Limb (tissue), 2 donors: Measurements from ENCODE around the gene BOLA3.
"Not testable (repeated sequence)": the region's sequence is repeated elsewhere in the genome, so short reads cannot be mapped to it uniquely, and the experiment has no call there.

Experiments used
- DNase-seq, 2 donors: peaks; one replicate each; pipeline ENCODE4 v3.0.0-alpha.2; 2016; ENCODE audit errors: extremely low spot score in 2 of 2

Gene BOLA3, protein sequence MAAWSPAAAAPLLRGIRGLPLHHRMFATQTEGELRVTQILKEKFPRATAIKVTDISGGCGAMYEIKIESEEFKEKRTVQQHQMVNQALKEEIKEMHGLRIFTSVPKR

DNA sequence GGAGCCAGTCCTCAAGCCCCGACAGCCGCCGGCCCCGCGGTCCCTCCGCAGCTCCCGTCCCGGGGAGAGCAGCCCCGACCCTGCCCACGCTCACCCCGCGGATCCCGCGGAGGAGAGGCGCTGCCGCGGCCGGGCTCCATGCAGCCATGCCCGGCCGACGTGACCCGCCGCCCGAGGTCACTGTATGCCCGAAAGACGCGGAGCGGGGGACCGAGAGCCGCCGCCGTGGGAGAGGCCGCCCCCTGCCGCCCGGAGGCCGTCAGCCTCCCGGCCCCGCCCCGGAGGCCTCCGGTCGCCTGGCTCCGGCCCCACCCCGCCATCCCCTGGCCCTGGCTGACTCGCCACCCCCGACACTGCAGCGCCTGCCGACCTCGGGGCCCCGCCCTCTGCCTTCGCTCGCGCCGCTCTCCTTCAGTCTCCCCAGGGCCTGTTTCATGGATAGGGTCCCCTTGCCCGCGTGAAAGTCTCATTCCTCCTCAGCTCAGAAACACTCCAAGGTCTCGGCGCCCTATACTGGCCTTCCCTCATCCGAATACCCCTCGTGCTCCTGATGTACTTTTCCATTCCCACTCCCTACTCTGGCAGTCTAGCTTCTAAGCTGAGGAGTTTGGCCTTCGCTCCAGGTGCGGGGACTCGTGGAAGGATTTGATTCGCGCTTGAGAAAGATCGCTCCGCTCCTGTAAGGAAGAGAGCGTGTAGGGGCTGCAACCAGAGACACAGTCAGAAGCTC is at the start of gene BOLA3:
TSS of gene BOLA3 (minus strand) at position 186 of the 730 bp plus-strand sequence. CDS start at position 148, 38 bp downstream.
- DNase-seq = peak; percentile 74 to 90

DNA sequence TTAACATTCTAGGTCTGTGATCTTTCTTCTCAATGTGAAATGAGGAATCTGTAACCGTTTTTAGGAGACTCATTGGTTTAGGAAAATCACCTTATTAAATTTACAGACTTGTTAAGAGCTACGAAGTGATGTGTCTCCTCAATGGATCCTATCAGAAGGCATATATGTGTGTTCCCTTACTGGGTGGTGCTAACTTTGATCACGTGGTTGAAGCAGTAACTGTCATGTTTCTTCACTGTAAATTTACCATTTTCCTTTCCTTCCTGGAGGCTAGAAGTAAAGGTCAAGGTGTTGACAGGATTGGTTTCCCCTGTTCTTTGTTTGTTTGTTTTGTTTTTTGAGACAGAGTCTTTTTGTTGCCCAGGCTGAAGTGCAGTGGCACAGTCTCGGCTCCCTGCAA is 49.3 kb upstream of the BOLA3 start:
- DNase-seq = no peak

DNA sequence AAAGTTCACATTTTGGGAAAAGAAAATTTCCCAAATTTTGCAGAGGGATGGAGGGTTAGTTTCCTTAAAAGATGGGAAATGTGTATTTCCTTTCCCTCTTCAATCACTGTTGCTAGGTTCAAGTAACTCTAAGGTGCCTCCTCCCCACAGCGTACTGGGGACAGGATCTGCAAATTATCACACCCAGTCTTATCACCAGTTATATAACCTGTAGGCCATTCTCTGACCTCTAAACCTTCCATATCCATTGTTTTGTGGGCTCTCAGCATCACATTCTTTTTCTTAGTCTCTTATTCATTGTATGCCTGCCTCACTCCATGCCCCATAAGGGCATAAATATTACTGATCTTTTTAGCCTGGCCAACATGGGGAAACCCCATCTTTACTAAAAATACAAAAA is 47.1 kb upstream of the BOLA3 start:
- no peak for DNase-seq

DNA sequence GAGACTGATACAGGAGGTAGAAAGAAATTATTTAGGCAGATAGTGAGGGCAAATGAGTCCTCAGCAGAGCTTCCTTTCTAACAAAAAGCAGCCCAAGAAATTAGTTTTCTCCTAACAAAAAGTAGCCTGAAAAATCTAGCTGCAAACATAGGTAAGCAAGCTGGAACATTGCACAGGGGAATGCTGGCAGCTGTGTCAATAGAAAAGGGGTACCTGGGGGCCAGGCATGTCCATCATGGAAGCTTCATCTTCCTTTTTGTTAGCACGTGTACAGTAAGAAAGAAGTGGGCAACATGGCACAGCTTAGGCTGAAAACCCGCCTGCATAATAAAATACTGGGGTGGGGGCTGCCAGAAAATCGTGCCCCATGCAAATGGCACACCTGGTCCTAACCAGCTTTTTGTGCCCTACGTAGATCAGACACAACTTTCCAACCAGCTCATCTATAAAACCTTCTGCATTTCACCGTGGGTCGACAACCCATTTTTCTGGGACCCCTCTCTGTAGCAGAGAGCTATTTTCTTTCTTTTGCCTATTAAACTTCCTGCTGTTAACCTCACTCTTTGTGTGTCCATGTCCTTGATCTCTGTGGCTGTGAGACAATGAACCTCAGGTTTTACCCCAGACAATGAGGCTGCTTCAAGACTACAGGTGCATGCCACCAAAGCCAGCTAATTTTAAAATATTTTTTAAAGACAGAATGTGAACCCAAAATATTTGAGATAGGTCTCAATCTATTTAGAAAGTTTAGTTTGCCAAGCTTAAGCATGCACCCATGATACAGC is 44.1 kb upstream of the BOLA3 start:
- no peak for DNase-seq

DNA sequence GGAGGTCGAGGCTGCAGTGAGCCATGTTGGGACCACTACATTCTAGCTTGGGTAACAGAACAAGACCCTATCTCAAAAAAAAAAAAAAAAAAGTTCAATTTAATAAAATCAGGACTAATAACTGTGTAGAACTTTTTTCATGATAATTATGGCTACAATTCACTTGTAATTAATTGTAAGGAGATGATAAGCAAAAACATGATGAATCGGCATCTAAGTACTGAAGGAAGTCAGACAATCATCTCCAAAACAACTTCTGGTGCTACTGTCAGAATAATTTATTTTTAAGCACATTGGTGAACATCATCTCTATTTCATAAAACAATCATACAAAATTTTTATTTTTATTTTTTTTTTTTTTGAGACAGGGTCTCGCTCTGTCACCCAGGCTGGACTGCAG is 41.0 kb upstream of the BOLA3 start:
- DNase-seq = no peak

DNA sequence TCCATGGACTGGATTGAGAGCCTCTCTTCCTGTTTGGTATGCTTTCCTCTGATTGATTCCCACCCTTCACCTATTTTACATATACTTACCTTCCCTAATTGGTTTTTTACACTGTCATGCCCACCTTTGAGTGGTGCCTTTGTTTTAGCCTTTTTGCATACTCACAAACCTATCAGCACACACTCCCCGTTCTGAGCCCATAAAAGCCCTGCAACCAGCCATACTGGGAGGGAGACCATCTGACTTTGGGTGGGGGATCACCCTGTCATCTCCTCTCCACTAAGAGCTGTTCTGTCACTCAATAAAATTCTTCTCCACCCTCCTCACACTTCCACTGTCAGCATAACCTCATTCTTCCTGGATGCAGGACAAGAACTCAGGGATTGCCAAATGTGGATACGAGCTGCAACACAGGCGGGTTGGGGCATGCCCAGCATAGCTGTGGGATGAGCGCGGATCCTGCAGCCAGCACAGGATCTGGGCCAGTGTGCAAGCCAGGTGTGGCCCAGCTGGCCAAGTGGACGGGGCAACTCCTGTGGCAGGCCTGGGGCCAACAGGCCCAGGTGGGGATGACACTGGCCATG is 40.4 kb upstream of the BOLA3 start:
- DNase-seq = no peak

DNA sequence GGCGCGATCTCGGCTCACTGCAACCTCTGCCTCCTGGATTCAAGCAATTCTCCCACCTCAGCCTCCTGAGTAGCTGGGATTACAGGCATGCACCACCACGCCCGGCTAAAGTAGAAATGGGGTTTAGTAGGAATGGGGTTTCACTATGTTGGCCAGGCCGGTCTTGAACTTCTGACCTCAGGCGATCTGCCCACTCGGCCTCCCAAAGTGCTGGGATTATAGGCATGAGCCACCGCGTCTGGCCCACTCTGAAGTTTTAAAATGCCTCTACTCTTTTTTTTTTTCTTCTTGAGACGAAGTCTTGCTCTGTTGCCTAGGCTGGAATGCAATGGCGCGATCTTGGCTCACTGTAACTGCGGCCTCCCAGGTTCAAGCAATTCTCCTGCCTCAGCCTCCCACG is 39.0 kb upstream of the BOLA3 start:
- not testable (repeated sequence) for DNase-seq

DNA sequence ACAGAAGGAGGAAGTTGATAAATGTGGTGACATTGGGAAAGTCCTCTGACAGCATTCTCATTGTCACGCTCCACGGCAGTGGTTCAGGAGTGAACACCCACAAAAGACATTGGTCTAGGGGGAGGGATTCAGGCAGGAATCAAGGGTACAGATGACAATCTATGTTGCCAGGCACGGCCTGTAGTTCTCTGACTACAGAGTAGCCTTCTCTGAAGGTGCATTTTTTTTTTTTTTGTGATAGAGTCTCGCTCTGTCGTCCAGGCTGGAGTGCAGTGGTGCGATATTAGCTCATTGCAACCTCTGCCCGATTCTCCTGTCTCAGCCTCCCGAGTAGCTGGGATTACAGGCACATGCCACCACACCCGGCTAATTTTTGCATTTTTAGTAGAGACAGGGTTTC is 38.3 kb upstream of the BOLA3 start:
- DNase-seq = no peak

DNA sequence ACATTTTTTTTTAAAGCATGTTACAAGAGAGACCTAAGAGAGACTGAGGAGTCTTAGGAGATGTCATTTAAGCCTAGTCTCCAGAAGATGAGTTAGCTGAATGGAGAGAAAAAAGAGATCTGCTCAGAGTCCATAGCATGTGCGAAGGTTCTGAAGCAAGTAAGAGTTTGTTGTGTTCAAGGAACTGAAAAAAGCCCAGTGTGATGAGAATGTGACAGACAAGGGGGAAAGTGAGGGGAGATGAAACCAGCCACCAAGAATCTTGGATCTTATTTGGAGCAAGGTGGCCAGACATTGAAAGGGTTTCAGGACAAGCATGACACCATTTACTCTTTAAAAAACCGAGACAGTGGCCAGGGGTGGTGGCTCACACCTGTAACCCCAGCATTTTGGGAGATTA is 36.2 kb upstream of the BOLA3 start:
- DNase-seq = no peak

DNA sequence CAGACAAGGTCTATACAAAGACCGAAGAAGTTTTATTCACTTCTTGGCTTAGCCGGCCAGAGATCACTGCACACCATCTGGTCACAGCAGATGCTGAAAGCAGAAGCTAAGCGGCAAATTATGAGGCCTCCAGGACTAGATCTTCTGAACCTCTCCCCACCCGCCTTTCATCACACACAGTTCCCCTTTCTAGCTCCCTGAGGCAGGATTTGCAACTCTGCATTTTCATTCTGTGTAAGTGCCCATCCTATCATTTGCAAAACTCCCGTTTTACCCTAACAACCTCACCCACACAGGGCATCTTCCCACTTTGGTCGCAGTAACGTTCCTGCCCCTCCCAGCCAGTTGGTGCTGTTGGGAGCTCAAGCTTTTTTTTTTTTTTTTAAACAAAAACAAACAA is 34.0 kb upstream of the BOLA3 start:
- no peak for DNase-seq

DNA sequence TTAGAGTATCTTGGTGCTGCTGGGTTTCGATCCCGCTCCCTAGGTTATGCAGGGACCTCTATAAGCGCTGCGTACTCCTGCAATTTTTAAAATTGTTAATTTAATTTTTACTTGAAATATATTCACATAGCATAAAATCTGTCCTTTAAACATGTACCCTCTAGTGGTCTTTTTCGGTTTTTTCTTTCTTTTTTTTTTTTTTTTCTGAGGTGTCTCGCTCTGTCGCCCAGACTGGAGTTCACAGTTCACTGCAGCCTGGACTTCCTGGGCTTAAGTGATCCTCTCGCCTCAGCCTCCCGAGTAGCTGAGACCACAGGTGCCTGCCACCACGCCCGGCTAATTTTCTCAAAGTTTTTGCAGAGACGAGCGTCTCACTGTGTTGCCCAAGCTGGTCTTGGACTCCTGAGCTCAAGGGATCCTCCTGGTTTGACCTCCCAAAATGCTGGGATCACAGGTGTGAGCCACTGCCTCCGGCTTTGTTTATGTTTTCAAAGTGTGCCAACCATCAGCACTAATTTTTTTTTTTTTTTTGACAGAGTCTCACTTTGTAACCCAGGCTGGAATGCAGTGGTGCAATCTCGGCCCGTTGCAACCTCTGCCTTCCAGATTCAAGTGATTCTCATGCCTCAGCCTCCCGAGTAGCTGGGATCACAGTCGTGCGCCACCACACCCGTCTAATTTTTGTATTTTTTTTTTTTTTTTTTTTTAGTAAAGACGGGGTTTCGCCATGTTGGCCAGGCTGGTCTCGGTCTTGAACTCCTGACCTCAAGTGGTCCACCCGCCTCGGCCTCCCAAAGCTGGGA is 31.6 kb upstream of the BOLA3 start:
- no peak for DNase-seq

DNA sequence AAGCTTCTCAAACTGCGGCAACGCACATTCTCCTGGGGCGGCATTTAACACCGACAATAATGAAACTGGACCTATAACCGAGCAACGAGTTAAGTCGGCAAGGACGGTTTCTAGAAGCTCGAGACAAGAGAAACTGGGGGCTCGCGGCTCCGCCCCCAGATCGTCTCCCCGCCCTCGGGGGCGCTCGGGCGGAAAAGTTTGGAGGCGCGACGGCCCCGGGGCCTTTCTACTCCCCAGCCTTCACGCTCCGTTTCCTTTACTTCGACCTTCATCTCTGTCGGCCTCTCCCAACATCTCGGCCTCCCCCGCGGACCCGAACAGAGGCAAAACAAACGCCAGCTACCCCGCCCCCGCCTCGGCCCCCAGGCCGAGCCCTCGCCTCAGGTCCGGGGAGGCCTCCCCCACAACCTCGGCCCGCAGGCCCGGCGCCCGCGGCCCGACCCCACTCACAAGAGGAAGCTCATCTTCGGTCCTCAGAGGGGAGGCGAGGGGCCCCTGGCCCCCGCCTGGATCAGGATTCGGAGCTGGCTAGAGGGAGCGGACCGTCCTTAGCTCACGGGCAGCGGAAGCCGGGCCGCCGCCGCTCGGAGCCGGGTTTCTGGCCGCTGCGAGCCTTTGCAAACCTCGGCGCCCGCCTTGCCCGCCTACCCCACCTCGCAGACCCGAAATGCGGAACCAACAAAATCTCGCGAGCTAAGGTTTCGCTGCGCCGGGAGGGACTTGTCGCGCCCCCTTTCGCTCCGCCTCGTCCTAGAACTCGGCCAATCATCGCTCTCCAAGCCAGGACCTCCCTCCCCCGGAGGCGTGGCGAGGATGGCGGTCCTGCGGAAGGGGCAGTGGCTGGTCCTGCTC is 30.7 kb upstream of the BOLA3 start, which contains the start of gene MOB1A:
TSS of gene MOB1A (minus strand) at position 669 of the 852 bp plus-strand sequence. CDS start at position 464, 205 bp downstream.
- DNase-seq = peak; percentile 98

DNA sequence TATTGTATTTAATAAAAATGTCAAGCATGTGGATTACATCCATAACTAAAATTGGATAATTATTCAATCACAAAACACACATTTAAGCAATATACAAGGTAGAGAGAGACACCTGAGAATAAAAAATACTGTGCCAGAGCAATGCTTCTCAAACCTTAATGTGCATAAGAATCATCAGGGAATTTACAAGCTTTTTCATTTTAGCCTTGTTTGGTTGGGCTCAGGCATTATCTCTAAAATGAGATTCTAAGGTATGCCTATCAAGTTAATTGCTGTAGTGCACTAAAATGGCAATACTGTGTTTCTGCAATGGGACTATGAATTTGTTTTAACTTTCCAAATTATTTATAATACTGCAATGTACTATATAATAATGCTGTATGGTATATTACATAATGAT is 30.0 kb upstream of the BOLA3 start:
- DNase-seq = no peak

DNA sequence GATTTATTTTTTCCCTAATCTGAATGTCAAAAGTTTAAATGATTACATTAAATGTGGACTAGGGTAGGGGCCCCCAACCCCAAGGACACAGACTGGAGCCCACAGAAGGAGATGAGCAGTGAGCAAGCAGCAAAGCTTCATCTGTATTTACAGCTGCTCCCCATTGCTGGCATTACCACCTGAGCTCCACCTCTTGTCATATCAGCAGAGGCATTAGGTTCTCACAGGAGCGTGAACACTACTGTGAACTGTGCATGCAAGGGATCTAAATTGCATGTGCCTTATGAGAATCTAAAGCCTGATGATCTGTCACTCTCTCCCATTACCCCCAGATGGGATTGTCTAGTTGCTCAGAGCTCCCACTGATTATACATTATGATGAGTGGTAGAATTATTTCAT is 27.2 kb upstream of the BOLA3 start:
- no peak for DNase-seq

DNA sequence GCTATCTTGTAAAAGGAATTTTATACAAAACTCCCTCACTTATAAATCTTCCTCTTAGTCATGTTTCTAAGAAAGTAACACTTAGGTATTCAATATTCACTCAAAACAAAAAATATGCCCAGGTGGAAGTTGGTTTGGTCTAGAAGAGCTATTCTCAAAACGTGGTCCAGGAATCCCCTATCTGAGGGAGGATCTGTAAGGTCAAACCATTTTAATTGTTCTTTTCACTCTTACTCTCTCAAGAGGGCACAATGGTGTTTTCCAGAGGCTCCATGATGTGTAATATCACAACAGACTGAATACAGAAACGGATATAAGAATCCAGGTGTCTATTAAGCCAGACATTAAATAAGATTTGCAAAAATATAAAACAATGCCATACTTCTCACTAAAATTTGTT is 21.0 kb upstream of the BOLA3 start:
- no peak for DNase-seq

DNA sequence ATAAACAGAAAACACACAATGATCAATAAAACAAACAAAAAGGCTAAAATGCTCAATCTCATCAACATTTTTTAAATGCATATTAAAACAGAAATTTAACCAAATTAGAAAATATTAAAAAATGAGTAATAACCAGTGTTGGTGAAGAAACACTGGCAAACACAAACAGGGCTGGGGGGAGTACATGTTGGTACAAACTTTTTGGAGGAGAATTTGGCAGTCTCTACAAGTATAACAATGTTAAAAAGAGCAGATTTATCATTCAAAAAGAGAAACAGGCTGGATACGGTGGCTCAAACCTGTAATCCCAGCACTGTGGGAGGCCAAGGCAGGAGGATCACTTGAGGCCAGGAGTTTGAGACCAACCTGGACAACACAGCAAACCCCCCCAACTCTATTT is 17.0 kb upstream of the BOLA3 start:
- no peak for DNase-seq

DNA sequence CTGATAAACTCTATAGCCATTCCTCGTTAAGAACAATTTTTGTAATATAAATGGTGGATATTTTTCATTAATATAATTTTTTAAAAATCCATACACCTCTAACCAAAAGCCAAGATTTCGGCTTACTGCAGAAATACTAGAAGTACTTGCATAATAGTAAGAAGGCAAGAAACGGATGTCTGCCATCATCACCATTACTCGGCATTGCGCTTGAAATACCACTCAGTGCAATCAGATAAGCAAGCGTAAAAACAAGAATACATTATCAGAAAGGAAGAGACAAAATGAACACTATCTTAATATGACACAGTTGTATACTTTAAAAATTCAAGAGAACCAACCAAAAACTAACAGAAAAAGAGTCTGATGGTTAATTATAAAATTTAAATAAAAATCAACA is 15.2 kb upstream of the BOLA3 start:
- DNase-seq = no peak

DNA sequence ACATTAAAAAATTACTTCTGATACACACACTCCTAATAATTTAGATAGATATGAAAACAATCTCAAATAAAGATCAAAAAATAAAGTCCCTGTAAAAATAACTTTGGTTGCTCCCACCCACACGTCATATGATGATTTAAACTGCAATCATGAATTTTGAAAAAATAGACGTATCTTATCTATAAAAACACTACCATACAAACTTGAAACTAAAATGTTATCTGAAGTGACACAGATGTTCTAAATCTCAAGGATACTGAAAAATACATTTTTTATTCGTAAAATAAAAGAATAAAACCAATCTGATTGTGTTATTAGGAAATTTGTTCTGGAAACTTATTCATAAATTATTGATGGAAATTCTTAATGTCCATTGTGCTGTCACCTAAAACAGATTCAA is 8.1 kb upstream of the BOLA3 start:
- no peak for DNase-seq

DNA sequence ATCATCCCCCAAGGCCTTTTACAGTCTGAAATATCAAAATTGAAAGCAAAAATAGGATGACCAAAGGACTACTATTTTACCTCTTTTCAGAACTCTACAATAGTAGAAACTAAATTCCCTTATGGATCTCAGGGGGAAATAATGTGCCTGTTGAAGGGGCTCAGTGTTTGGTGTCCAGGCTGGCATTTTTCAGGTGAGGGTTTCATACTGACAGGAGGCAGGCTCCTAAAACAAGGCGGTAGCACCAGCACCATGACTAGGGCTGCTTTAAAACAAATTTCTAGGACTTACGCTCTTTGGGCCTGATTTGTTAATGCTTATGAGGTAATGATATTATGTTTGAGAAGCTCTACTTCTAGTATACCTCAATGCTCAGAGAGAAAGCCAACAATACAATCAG is 5.2 kb upstream of the BOLA3 start:
- DNase-seq = no peak

DNA sequence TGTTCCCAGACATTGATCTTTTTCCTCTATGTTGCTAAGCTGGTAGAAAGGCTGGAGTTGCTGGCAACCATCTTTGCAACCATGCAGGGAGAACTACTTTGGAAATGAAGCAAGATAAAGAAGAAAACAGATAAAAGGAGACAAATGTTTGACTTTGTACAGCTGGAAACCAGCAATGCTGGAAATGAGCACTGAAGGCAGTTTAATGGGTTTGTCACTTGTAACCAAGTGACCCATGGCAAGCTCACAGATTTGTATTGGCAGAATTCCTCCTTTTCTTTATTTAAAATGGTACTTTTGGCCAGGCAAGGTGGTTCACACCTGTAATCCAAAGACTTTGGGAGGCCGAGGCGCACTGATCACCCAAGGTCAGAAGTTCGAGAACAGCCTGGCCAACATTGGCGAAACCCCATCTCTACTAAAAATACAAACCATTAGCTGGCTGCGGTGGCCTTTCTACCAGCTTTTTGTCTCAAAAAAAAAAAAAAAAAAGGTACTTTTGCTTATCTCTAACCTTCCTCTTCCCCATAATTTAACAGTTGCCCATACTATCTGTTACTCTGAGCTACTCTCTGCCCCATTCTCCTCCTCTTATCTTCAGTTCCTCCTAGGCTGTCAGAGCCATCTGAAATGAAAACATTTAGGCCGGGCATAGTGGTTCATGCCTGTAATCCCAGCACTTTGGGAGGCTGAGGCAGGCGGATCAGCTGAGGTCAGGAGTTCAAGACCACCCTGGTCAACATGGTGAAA is 2.0 kb upstream of the BOLA3 start:
- DNase-seq = no peak
